Measurements from ENCODE around the gene KDM4C. TPM values are rescaled to one million over a fixed set of nuclear protein-coding genes. Genes with fewer than 3 reads are reported as not detected.

KDM4C gene
- total RNA-seq, 5 donors from 2014 or later (not counting 1 experiment from before 2014, with no cell fraction given), result 66.4 to 107 (median 76.0) TPM

- Histone ChIP-seq H3K27me3 (replicated peaks in 1 of 2; ENCODE audit: control insufficient read depth in 2 of 2, extremely low read depth in 1 of 2, insufficient read depth in 2 of 2, low read length in 1 of 2) (no peaks in the 10 kb centered on the region), H3K36me3 (ENCODE audit: control insufficient read depth in 2 of 2, extremely low read depth in 1 of 2, insufficient read depth in 1 of 2, low read length in 1 of 2) (peaks cover 3 to 12% of the 10 kb centered on the region in 2 donors), H3K9me3 (peaks cover 2% of the 10 kb centered on the region), H3K4me3 (ENCODE audit: control insufficient read depth in 1 of 2, extremely low read depth in 1 of 2, low read length in 1 of 2) (no peak overlapping the region), H3K27ac (ENCODE audit: low read length) (no peak overlapping the region), H3K4me1 (ENCODE audit: control insufficient read depth in 1 of 2, extremely low read depth in 1 of 2, insufficient read depth in 2 of 2, low read length in 2 of 2) (no peaks in the 10 kb centered on the region)
- H3K9me3 Mint-ChIP-seq, result peaks cover 5 to 20% (median 9%) of the 10 kb centered on the region in 3 donors
- H3K27ac Mint-ChIP-seq, result no peak overlapping the region
- ChIA-PET CTCF (interaction anchor here in 1 of 2 donors (0.6 kb wide), 1 partner anchor 1207 kb away, joined by 3 read pairs; no protein-coding TSS in a partner anchor), POLR2A (no interaction called here)
- H3K27me3 Mint-ChIP-seq, result no peaks in the 10 kb centered on the region
- no peaks in the 10 kb centered on the region for H3K4me1 Mint-ChIP-seq
- DNase-seq, result no peak
- WGBS (ENCODE audit: insufficient coverage), result 100% methylated on average over 1 of the region's 3 CpGs
- H3K36me3 Mint-ChIP-seq, result peaks cover 85% of the 10 kb centered on the region
- ATAC-seq (replicated peaks in 1 of 4), result no peak
- no peak overlapping the region for H3K4me3 Mint-ChIP-seq
These were observed 336.8 kb downstream of the KDM4C start for GRCh38 chr9:7094576-7094975.

- no peak overlapping the region for H3K4me3 ChIP-seq (ENCODE audit: control insufficient read depth in 1 of 2, extremely low read depth in 1 of 2, low read length in 1 of 2)
- no peaks in the 10 kb centered on the region for H3K27me3 Mint-ChIP-seq
- H3K36me3 Mint-ChIP-seq, result peaks cover 83% of the 10 kb centered on the region
- H3K4me1 Mint-ChIP-seq, result no peaks in the 10 kb centered on the region
- peaks cover 3 to 12% of the 10 kb centered on the region in 2 donors for H3K36me3 ChIP-seq (ENCODE audit: control insufficient read depth in 2 of 2, extremely low read depth in 1 of 2, insufficient read depth in 1 of 2, low read length in 1 of 2)
- no CpG with 5 or more reads among the region's 3 CpGs for WGBS (ENCODE audit: insufficient coverage)
- H3K27ac ChIP-seq (ENCODE audit: low read length), result no peak overlapping the region
- ChIA-PET POLR2A (no interaction called here), CTCF (no interaction called here)
- no peaks in the 10 kb centered on the region for H3K27me3 ChIP-seq (replicated peaks in 1 of 2; ENCODE audit: control insufficient read depth in 2 of 2, extremely low read depth in 1 of 2, insufficient read depth in 2 of 2, low read length in 1 of 2)
- peaks cover 2% of the 10 kb centered on the region for H3K9me3 ChIP-seq
- ATAC-seq (replicated peaks in 1 of 4), result no peak
- H3K4me3 Mint-ChIP-seq, result no peak overlapping the region
- no peak overlapping the region for H3K27ac Mint-ChIP-seq
- peaks cover 5 to 21% (median 9%) of the 10 kb centered on the region in 3 donors for H3K9me3 Mint-ChIP-seq
- H3K4me1 ChIP-seq (ENCODE audit: control insufficient read depth in 1 of 2, extremely low read depth in 1 of 2, insufficient read depth in 2 of 2, low read length in 2 of 2), result no peaks in the 10 kb centered on the region
- DNase-seq, result no peak
These were observed 337.3 kb downstream of the KDM4C start for GRCh38 chr9:7095058-7095457.

- H3K27me3 Mint-ChIP-seq, result no peaks in the 10 kb centered on the region
- ATAC-seq (replicated peaks in 1 of 4) (no peak), DNase-seq (no peak)
- Histone ChIP-seq H3K4me3 (ENCODE audit: control insufficient read depth in 1 of 2, extremely low read depth in 1 of 2, low read length in 1 of 2) (no peak overlapping the region), H3K27ac (ENCODE audit: low read length) (no peak overlapping the region), H3K9me3 (peaks cover 2% of the 10 kb centered on the region), H3K36me3 (ENCODE audit: control insufficient read depth in 2 of 2, extremely low read depth in 1 of 2, insufficient read depth in 1 of 2, low read length in 1 of 2) (peaks cover 3 to 12% of the 10 kb centered on the region in 2 donors), H3K27me3 (replicated peaks in 1 of 2; ENCODE audit: control insufficient read depth in 2 of 2, extremely low read depth in 1 of 2, insufficient read depth in 2 of 2, low read length in 1 of 2) (no peaks in the 10 kb centered on the region), H3K4me1 (ENCODE audit: control insufficient read depth in 1 of 2, extremely low read depth in 1 of 2, insufficient read depth in 2 of 2, low read length in 2 of 2) (no peaks in the 10 kb centered on the region)
- H3K36me3 Mint-ChIP-seq, result peaks cover 72% of the 10 kb centered on the region
- no peaks in the 10 kb centered on the region for H3K4me1 Mint-ChIP-seq
- CTCF ChIA-PET, result no interaction called here
- POLR2A ChIA-PET, result no interaction called here
- H3K4me3 Mint-ChIP-seq, result no peak overlapping the region
- WGBS (ENCODE audit: insufficient coverage), result 96% methylated on average over 4 of the region's 7 CpGs
- no peak overlapping the region for H3K27ac Mint-ChIP-seq
- H3K9me3 Mint-ChIP-seq, result peaks cover 5 to 21% (median 9%) of the 10 kb centered on the region in 3 donors
These were observed 339.4 kb downstream of the KDM4C start for GRCh38 chr9:7097040-7097715.

GRCh38 chr9:7097785-7098752 lies 340.3 kb downstream of the KDM4C start:
- Histone ChIP-seq H3K9me3 (peaks cover 2% of the 10 kb centered on the region), H3K27me3 (replicated peaks in 1 of 2; ENCODE audit: control insufficient read depth in 2 of 2, extremely low read depth in 1 of 2, insufficient read depth in 2 of 2, low read length in 1 of 2) (no peaks in the 10 kb centered on the region), H3K4me1 (ENCODE audit: control insufficient read depth in 1 of 2, extremely low read depth in 1 of 2, insufficient read depth in 2 of 2, low read length in 2 of 2) (no peaks in the 10 kb centered on the region), H3K27ac (ENCODE audit: low read length) (no peak overlapping the region), H3K4me3 (ENCODE audit: control insufficient read depth in 1 of 2, extremely low read depth in 1 of 2, low read length in 1 of 2) (no peak overlapping the region), H3K36me3 (ENCODE audit: control insufficient read depth in 2 of 2, extremely low read depth in 1 of 2, insufficient read depth in 1 of 2, low read length in 1 of 2) (peaks cover 3 to 14% of the 10 kb centered on the region in 2 donors)
- no peaks in the 10 kb centered on the region for H3K4me1 Mint-ChIP-seq
- no CpG with 5 or more reads among the region's 3 CpGs for WGBS (ENCODE audit: insufficient coverage)
- ATAC-seq (replicated peaks in 1 of 4), result no peak
- H3K27ac Mint-ChIP-seq, result no peak overlapping the region
- H3K36me3 Mint-ChIP-seq, result peaks cover 72% of the 10 kb centered on the region
- peaks cover 5 to 21% (median 9%) of the 10 kb centered on the region in 3 donors for H3K9me3 Mint-ChIP-seq
- ChIA-PET CTCF (no interaction called here), POLR2A (no interaction called here)
- DNase-seq, result no peak
- no peak overlapping the region for H3K4me3 Mint-ChIP-seq
- H3K27me3 Mint-ChIP-seq, result no peaks in the 10 kb centered on the region

- H3K4me1 Mint-ChIP-seq, result peaks cover 0 to 5% (median 0%) of the 10 kb centered on the region in 3 donors
These were observed 345.6 kb downstream of the KDM4C start for GRCh38 chr9:7103367-7103766.

GRCh38 chr9:7103771-7104170 lies 346.0 kb downstream of the KDM4C start:
- Histone ChIP-seq H3K4me1 (ENCODE audit: control insufficient read depth in 1 of 2, extremely low read depth in 1 of 2, insufficient read depth in 2 of 2, low read length in 2 of 2) (no peaks in the 10 kb centered on the region), H3K27ac (ENCODE audit: low read length) (no peak overlapping the region), H3K9me3 (no peaks in the 10 kb centered on the region), H3K27me3 (replicated peaks in 1 of 2; ENCODE audit: control insufficient read depth in 2 of 2, extremely low read depth in 1 of 2, insufficient read depth in 2 of 2, low read length in 1 of 2) (no peaks in the 10 kb centered on the region), H3K36me3 (ENCODE audit: control insufficient read depth in 2 of 2, extremely low read depth in 1 of 2, insufficient read depth in 1 of 2, low read length in 1 of 2) (peaks cover 12 to 26% of the 10 kb centered on the region in 2 donors), H3K4me3 (ENCODE audit: control insufficient read depth in 1 of 2, extremely low read depth in 1 of 2, low read length in 1 of 2) (no peak overlapping the region)
- Mint-ChIP-seq H3K9me3 (peaks cover 2 to 9% (median 4%) of the 10 kb centered on the region in 3 donors), H3K27ac (no peak overlapping the region), H3K4me1 (peaks cover 0 to 5% (median 0%) of the 10 kb centered on the region in 3 donors), H3K36me3 (peaks cover 66% of the 10 kb centered on the region), H3K4me3 (no peak overlapping the region), H3K27me3 (no peaks in the 10 kb centered on the region)
- CTCF ChIA-PET, result no interaction called here
- no peak for DNase-seq
- POLR2A ChIA-PET, result interaction anchor here in 1 of 2 donors (0.6 kb wide), 1 partner anchor 424 kb away, joined by 3 read pairs; no protein-coding TSS in a partner anchor
- WGBS (ENCODE audit: insufficient coverage), result 97% methylated on average over 3 of the region's 6 CpGs
- ATAC-seq (replicated peaks in 1 of 4), result no peak

More at GRCh38 chr9:7103367-7103766, 345.6 kb downstream of the KDM4C start:
- 96% methylated on average over 6 of the region's 7 CpGs for WGBS (ENCODE audit: insufficient coverage)
- no peak overlapping the region for H3K27ac Mint-ChIP-seq
- DNase-seq (no peak), ATAC-seq (replicated peaks in 1 of 4) (no peak)
- H3K4me3 Mint-ChIP-seq, result no peak overlapping the region
- H3K27ac ChIP-seq (ENCODE audit: low read length), result no peak overlapping the region
- peaks cover 5 to 12% (median 6%) of the 10 kb centered on the region in 3 donors for H3K9me3 Mint-ChIP-seq
- ChIA-PET CTCF (no interaction called here), POLR2A (interaction anchor here in 1 of 2 donors (0.6 kb wide), 1 partner anchor 425 kb away, joined by 3 read pairs; no protein-coding TSS in a partner anchor)
- H3K36me3 ChIP-seq (ENCODE audit: control insufficient read depth in 2 of 2, extremely low read depth in 1 of 2, insufficient read depth in 1 of 2, low read length in 1 of 2), result peaks cover 12 to 26% of the 10 kb centered on the region in 2 donors
- H3K4me3 ChIP-seq (ENCODE audit: control insufficient read depth in 1 of 2, extremely low read depth in 1 of 2, low read length in 1 of 2), result no peak overlapping the region
- peaks cover 66% of the 10 kb centered on the region for H3K36me3 Mint-ChIP-seq
- no peaks in the 10 kb centered on the region for H3K4me1 ChIP-seq (ENCODE audit: control insufficient read depth in 1 of 2, extremely low read depth in 1 of 2, insufficient read depth in 2 of 2, low read length in 2 of 2)
- no peaks in the 10 kb centered on the region for H3K27me3 Mint-ChIP-seq
- no peaks in the 10 kb centered on the region for H3K27me3 ChIP-seq (replicated peaks in 1 of 2; ENCODE audit: control insufficient read depth in 2 of 2, extremely low read depth in 1 of 2, insufficient read depth in 2 of 2, low read length in 1 of 2)
- peaks cover under 1% of the 10 kb centered on the region for H3K9me3 ChIP-seq

Data from T-cell (primary cell).